NT2/D1 (cell line): Measurements from ENCODE around the gene KRTDAP.

Experiments used
- DNase-seq: peaks from one replicate; pipeline ENCODE4 v3.0.0-alpha.2; 2011; ENCODE audit warnings: low read depth, low spot score
- H3K27me3 ChIP-seq: 2 replicates; pipeline ENCODE4 v1.6.0; 2011; ENCODE audit warnings: mild to moderate bottlenecking; ENCODE audit not compliant: insufficient read length, insufficient read depth
- H3K36me3 ChIP-seq: 2 replicates; pipeline ENCODE4 v1.6.1; 2011; ENCODE audit warnings: mild to moderate bottlenecking, low read length, mixed read lengths; ENCODE audit not compliant: insufficient read depth, insufficient read length
- H3K4me1 ChIP-seq: 2 replicates; pipeline ENCODE4 v1.5.1; 2011; ENCODE audit not compliant: insufficient read depth, insufficient read length
- H3K4me3 ChIP-seq: 2 replicates; pipeline ENCODE4 v1.5.1; 2011; ENCODE audit warnings: low read depth; ENCODE audit not compliant: insufficient read length
- H3K9ac ChIP-seq: 2 replicates; pipeline ENCODE4 v1.6.0; 2011; ENCODE audit warnings: low read depth; ENCODE audit not compliant: insufficient read length
- H3K9me3 ChIP-seq: 2 replicates; pipeline ENCODE4 v1.5.1; 2011; ENCODE audit warnings: mild to moderate bottlenecking, low read length; ENCODE audit not compliant: insufficient read depth
- SUZ12 ChIP-seq: IDR thresholded peaks from 2 replicates; pipeline ENCODE4 v1.6.1; 2011; ENCODE audit not compliant: insufficient read length, insufficient read depth; ENCODE audit errors: extremely low read depth
- YY1 ChIP-seq: IDR thresholded peaks from 2 replicates; pipeline ENCODE4 v1.6.1; 2011; ENCODE audit not compliant: insufficient read length, insufficient read depth
- ZNF274 ChIP-seq: IDR thresholded peaks from 2 replicates; pipeline ENCODE4 v1.6.1; 2011; ENCODE audit warnings: mild to moderate bottlenecking, low read depth, low read length

The KRTDAP gene

DNA sequence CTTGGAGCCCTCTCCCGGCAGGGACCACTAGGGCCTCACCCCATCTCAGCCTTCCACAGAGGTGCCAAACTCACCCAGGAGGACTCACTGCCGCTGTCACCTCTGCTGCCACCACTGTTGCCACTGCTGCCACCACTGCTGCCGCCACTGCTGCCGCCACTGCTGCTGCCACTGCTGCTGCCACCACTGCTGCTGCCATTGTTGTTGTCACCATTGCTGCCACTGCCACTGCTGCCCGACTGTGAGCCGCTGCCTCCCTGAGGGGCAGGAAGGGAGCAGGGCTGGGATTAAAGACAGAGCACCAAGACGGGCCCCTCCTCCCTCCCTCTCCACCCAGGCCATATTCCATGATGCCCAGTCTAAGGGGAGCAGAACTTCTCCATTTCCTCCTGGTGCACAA, 21.1 kb upstream of the KRTDAP start:
- Histone ChIP-seq H3K4me1 (peaks cover 8% of the 10 kb centered on the region), H3K27me3 (peaks cover 8% of the 10 kb centered on the region), H3K36me3 (peaks cover 14% of the 10 kb centered on the region), H3K9ac (no peak overlapping the region), H3K9me3 (no peaks in the 10 kb centered on the region), H3K4me3 (no peak overlapping the region)
- TF ChIP-seq SUZ12, result no peak
- no peak for TF ChIP-seq ZNF274
- no peak for TF ChIP-seq YY1
- DNase-seq, result no peak

DNA sequence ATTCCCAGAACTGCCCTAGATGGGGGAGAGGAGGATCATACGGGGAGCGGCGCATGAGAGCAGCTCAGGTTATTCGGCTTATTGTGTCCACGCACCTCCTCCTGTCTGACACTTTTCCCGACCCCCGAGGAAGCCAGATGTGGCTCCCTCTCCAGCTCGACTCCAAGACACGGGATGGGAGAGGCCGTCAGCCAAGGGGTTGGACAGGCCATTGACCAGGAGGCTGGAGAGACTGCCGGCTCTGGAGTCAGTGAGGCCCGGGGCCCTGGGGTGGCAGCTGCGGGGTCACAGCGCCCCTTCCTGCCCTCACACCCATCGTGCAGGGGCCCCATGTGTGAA, 20.3 kb upstream of the KRTDAP start:
- Histone ChIP-seq H3K27me3 (peaks cover 8% of the 10 kb centered on the region), H3K9me3 (no peaks in the 10 kb centered on the region), H3K36me3 (peaks cover 22% of the 10 kb centered on the region), H3K4me1 (peaks cover 8% of the 10 kb centered on the region), H3K9ac (no peak overlapping the region), H3K4me3 (peak overlapping the region; percentile 48)
- TF ChIP-seq ZNF274 (no peak), YY1 (no peak), SUZ12 (no peak)
- no peak for DNase-seq

DNA sequence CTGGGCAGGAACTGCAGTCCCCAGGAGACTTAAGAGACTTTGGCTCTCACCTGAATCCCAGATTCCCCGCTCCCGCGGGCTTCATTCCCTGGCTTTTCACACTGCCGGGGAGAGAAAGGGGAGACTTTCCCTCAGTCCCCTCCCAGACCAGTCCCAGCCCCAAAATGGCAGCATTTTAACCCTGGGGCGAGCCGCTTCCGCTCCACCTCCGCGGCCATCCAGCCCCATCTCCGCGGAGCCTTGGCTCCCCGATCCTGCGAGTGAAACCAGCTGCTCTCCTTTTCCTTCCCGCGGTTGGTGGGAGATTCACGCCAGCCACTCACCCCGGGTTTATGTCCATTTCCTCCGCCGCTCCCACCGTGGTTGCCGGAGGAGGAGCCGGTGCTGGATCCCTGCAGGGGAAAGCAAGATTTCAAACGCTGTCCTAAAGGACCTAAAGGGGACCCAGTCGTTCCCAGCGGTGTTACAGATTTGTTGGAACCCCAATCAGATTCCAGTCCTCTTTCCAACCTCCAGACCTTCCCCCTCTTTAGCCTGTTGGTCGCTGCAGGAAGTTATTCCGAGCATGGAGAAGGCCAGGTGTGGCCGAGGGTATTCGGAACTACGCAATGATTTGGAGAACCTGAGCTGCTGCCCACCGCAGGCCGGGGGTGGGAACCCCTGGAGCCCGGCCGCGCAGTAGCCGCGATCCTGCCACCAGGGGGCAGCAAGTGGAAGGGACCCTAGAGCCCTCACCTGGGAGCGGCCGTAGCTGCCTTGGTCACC, 19.8 kb upstream of the KRTDAP start:
- peak overlapping the region; percentile 48 for H3K4me3 ChIP-seq
- H3K4me1 ChIP-seq, result peaks cover 8% of the 10 kb centered on the region
- peaks cover 27% of the 10 kb centered on the region for H3K36me3 ChIP-seq
- peaks cover 8% of the 10 kb centered on the region for H3K27me3 ChIP-seq
- DNase-seq, result peak; percentile 72
- no peaks in the 10 kb centered on the region for H3K9me3 ChIP-seq
- peak overlapping the region; percentile 80 for H3K9ac ChIP-seq
- TF ChIP-seq YY1 (no peak), ZNF274 (no peak), SUZ12 (no peak)

DNA sequence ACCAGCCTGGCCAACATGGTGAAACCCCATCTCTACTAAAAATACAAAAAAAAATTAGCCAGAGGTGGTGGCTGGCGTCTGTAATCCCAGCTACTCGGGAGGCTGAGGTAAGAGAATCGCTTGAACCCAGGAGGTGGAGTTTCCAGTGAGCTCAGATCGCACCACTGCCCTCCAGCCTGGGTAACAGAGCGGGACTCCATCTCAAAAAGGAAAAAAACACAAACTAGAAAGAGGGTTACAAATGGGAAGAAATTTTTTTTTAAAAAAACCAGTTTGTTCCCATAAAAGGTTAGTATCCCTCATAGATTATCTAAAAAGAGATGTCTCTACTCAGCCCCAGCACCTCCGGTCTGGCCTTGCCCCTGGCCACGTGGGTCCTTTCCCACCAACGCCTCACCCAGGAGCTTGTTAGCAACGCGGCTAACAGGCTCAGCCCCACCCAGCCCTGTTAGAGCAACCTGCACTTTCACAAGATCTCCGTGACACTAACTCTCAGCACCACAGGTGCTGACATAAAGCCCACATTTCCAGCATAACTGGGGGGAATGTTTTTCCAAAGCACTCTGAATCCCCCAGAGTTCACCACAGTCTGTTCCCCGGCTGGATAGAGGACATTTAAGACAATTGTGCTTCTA, 18.9 kb upstream of the KRTDAP start:
- Histone ChIP-seq H3K9ac (peak overlapping the region; percentile 80), H3K27me3 (peaks cover 8% of the 10 kb centered on the region), H3K36me3 (peaks cover 29% of the 10 kb centered on the region), H3K4me3 (peak overlapping the region; percentile 48), H3K4me1 (peaks cover 6% of the 10 kb centered on the region), H3K9me3 (no peaks in the 10 kb centered on the region)
- no peak for DNase-seq
- TF ChIP-seq SUZ12 (no peak), ZNF274 (no peak)

DNA sequence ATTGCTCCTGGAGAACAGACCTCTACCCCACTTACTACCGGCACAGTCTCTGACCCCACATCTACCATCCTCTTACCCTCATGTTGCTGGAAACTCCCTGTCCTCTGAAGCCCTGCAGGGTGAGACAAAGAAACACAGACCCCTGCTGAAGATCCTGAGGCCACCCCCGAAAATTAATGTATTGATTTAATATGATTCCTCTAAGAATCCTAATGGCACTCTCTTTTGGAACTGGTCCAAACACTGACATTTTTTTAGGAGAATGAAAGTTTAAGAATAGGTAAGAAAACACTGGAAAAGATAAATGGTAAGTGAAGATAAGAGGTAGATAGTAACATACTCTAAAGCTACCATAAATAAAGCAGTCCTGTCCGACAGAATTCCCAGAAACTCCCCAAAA, 17.9 kb upstream of the KRTDAP start:
- Histone ChIP-seq H3K27me3 (peaks cover 8% of the 10 kb centered on the region), H3K4me3 (no peak overlapping the region), H3K9ac (no peak overlapping the region), H3K36me3 (peaks cover 33% of the 10 kb centered on the region), H3K4me1 (peaks cover 2% of the 10 kb centered on the region), H3K9me3 (no peaks in the 10 kb centered on the region)
- TF ChIP-seq YY1, result no peak
- no peak for TF ChIP-seq ZNF274
- TF ChIP-seq SUZ12, result no peak
- no peak for DNase-seq

DNA sequence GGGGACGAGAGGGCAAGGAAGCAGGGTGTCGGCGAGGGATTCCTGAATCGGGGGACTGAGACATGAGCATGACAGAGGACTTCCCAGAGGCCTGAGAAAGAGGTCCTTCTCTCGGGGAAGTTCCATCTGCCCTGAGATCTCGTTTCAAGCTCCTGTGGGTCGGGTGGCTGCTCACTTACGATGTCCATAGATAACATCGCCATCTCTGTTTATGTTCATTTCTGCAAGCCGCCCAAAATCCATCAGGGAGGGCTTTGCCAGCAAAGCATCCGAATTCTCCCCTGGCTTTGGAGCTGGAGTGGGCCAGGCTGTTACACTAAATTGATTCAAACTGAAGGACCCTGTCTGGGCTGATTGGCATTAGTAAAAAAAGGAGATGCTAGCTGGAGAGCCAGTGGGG, 17.3 kb upstream of the KRTDAP start:
- Histone ChIP-seq H3K9ac (no peak overlapping the region), H3K4me1 (peaks cover 2% of the 10 kb centered on the region), H3K36me3 (peaks cover 33% of the 10 kb centered on the region), H3K27me3 (peaks cover 8% of the 10 kb centered on the region), H3K9me3 (no peaks in the 10 kb centered on the region), H3K4me3 (no peak overlapping the region)
- TF ChIP-seq SUZ12 (no peak), ZNF274 (no peak), YY1 (no peak)
- DNase-seq, result no peak

DNA sequence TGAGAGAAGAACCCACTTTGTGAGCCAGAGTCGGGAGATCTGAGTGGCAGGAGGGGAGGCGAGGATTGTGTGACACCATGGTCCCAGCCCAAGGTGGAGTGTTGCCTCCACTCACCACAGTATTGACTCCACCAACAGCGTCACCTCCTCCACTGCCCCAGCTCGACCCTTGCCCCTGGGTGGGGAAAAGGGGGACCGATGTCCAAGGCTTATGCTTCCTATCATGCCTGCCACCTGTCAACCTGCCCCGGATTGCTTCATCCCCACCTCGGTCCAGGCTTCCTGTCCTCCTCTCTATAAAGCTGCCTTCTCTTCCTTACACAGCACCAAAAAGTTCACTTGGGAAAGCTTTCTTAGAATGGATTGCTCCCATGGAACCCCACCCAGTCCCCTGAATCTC, 15.7 kb upstream of the KRTDAP start:
- H3K9me3 ChIP-seq, result no peaks in the 10 kb centered on the region
- no peak overlapping the region for H3K4me3 ChIP-seq
- H3K36me3 ChIP-seq, result peaks cover 41% of the 10 kb centered on the region
- peaks cover 2% of the 10 kb centered on the region for H3K4me1 ChIP-seq
- no peak for DNase-seq
- H3K27me3 ChIP-seq, result peaks cover 6% of the 10 kb centered on the region
- no peak for TF ChIP-seq YY1
- no peak for TF ChIP-seq SUZ12
- no peak for TF ChIP-seq ZNF274
- no peak overlapping the region for H3K9ac ChIP-seq

DNA sequence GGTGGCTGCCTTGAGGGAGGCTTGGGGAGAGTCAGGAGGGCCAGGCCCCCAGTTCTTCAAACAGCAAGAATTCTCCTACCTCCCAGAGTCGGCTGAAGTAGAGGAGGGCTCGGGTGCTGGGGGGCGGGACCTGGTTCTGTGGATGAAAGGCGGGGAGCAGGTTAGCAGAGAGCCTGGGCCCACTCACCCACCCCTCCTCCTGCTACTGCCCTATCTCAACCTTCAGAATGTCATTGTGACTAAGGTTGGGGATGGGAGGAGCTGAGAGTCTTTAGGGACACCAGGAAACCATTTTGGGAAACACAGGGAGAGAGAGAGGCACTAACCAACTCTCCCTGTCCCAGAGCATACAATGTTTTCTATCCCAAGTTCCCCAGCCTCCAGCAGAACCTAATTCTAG, 12.5 kb upstream of the KRTDAP start:
- Histone ChIP-seq H3K4me3 (no peak overlapping the region), H3K4me1 (peaks cover 2% of the 10 kb centered on the region), H3K9me3 (no peaks in the 10 kb centered on the region), H3K27me3 (no peaks in the 10 kb centered on the region), H3K9ac (no peak overlapping the region), H3K36me3 (peaks cover 64% of the 10 kb centered on the region)
- DNase-seq, result no peak
- TF ChIP-seq ZNF274 (no peak), SUZ12 (no peak), YY1 (no peak)
